Measurements from ENCODE around the gene PERM1. TPM values are rescaled to one million over a fixed set of nuclear protein-coding genes. Genes with fewer than 3 reads are reported as not detected.
A peak's percentile ranks its signal among the peaks of the same experiment; 100 is the strongest.

PERM1 gene
- total RNA-seq, 4 donors from 2014 or later: 0.22 TPM; not detected in 3

DNA sequence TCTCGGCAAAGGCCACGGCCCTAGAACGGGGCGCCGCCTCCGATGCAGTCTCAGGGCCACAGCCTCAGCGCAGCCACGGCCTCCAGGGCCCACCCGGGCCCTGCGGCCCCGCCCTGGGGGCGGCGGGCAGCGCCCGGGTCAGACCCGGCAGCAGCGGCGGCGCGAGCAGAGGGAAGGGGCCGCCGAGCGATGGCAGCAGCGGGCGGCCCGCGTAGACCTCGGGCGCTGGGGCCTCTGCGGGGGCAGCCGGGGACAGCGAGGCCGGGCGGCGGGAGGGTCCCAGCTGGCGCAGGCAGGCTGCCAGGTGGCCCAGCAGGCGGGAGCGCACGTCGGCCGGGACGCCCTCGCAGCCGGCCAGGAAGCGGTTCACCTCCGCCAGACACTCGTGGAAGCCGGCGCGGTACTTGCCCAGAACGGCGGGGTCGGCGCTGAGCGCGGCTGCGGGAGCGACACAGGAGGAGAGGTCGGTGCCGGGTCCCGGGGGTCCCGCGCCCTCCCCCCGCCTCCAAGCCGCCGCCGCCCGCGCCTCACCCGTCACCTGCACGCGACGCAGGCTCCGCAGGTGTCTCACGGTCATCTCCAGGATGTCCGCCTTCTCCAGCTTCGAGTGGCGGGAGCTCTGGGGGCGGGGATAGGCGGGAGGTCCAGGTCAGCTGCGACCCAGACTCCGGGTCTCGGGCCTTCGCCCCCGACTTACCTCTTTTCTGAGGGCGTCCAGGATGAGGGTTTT, 17.3 kb upstream of the PERM1 start:
- intact Hi-C loops (cut with DNase I): no loop called here
- Histone ChIP-seq H3K4me3 (replicated peaks in 1 of 3) (peak overlapping the region in 1 of 3 donors; percentile 73), H3K36me3 (no peaks in the 10 kb centered on the region), H3K27ac (peak overlapping the region; percentile 36 to 94 (median 75)), H3K27me3 (no peaks in the 10 kb centered on the region), H3K4me1 (peaks cover 18 to 31% of the 10 kb centered on the region in 2 donors), H3K9me3 (no peaks in the 10 kb centered on the region)
- TF ChIP-seq POLR2A (IDR thresholded peaks at IDR 0.05): no peak
- TF ChIP-seq, protein P1, sequence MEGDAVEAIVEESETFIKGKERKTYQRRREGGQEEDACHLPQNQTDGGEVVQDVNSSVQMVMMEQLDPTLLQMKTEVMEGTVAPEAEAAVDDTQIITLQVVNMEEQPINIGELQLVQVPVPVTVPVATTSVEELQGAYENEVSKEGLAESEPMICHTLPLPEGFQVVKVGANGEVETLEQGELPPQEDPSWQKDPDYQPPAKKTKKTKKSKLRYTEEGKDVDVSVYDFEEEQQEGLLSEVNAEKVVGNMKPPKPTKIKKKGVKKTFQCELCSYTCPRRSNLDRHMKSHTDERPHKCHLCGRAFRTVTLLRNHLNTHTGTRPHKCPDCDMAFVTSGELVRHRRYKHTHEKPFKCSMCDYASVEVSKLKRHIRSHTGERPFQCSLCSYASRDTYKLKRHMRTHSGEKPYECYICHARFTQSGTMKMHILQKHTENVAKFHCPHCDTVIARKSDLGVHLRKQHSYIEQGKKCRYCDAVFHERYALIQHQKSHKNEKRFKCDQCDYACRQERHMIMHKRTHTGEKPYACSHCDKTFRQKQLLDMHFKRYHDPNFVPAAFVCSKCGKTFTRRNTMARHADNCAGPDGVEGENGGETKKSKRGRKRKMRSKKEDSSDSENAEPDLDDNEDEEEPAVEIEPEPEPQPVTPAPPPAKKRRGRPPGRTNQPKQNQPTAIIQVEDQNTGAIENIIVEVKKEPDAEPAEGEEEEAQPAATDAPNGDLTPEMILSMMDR (IDR thresholded peaks at IDR 0.05): peak in 1 of 6 experiments; percentile 9
- no CpG with 5 or more reads among the region's 86 CpGs for WGBS, 2 donors
- DNase-seq: peak in 1 of 2 donors; percentile 30

DNA sequence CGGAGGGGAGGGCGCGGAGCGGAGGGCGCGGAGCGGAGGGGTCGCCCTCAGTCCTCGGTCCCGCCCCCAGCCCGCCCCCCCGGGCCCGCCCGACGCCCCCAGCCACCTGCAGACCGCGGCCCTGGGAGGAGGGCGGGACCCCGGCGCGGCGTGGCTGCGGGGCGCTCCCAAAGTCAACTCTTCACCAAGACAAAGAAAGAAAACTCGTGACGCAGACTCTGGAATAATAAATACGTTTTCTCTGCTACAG, 16.8 kb upstream of the PERM1 start:
- WGBS, 2 donors: 6% methylated on average over 10 of the region's 27 CpGs; no CpG with 5 or more reads in 1 of the 2 donors
- Histone ChIP-seq H3K27me3 (no peaks in the 10 kb centered on the region), H3K27ac (peak overlapping the region in 1 of 3 donors; percentile 75), H3K36me3 (no peaks in the 10 kb centered on the region), H3K9me3 (no peaks in the 10 kb centered on the region), H3K4me1 (peaks cover 18 to 28% of the 10 kb centered on the region in 2 donors), H3K4me3 (replicated peaks in 1 of 3) (peak overlapping the region in 1 of 3 donors; percentile 73)
- no peak for TF ChIP-seq POLR2A (IDR thresholded peaks at IDR 0.05)
- TF ChIP-seq, protein P1 (IDR thresholded peaks at IDR 0.05): no peak
- DNase-seq: no peak
- intact Hi-C loops (cut with DNase I): no loop called here

DNA sequence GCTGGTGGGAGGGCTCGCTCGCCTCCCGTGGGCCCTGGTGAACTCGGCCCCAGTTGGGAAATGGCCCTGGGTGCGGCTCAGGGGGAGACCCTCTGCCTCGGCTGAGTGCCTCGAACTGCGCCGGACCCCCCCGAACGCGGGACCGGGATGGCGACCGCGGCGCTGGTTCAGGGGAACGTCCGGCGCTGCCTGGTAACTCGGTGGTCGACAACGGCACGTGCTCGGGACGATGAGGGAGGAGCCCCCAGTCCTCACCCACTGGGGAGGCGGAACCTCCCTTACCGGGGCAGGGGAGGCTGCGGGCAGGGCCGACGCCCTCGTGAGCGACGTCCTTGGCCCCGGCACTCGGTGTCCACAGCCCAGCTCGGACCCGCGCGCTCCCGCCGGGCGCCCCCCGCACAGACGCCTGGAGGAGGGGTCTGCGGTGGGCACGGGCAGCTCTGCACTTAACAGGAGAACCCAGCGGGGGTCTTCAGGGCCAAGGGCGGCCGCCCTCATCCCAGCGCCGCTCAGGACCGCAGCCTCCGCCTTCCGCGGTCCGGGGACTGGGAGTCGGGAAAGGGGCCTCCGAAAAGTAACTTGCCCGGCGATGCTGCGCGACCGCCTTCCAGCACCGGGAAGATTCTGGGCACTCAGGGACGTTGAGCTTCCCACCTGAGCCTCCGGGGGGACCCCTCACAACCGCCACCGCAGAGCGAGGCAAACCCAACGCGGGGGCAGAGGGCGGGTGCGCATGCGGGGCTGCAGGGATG, 16.3 kb upstream of the PERM1 start:
- intact Hi-C loops (cut with DNase I): no loop called here
- WGBS, 2 donors: 30% methylated on average over 19 of the region's 75 CpGs; no CpG with 5 or more reads in 1 of the 2 donors
- Histone ChIP-seq H3K9me3 (no peaks in the 10 kb centered on the region), H3K4me1 (peaks cover 18 to 28% of the 10 kb centered on the region in 2 donors), H3K36me3 (no peaks in the 10 kb centered on the region), H3K27me3 (no peaks in the 10 kb centered on the region), H3K4me3 (replicated peaks in 1 of 3) (peak overlapping the region in 1 of 3 donors; percentile 73), H3K27ac (peak overlapping the region in 1 of 3 donors; percentile 75)
- no peak for DNase-seq
- TF ChIP-seq, protein P1 (IDR thresholded peaks at IDR 0.05): no peak
- no peak for TF ChIP-seq POLR2A (IDR thresholded peaks at IDR 0.05)

DNA sequence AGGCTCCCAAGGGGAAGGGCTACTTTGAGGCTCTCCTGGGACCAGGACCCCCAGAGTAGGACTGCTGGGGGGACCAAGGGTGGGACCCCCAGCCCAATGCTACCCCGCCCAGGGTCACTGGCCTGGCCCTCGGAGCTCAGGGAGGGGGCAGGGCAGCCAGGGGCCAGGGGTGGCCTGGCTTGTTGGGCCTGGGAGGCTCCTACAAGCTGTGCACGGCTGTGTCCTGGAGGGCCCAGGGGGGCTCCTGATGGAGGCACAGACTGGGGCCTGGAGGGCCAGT, 15.8 kb upstream of the PERM1 start:
- WGBS, 2 donors: 57% methylated on average over 2 of the region's 3 CpGs; no CpG with 5 or more reads in 1 of the 2 donors
- DNase-seq: no peak
- H3K9me3 ChIP-seq: no peaks in the 10 kb centered on the region
- TF ChIP-seq, protein P1 (IDR thresholded peaks at IDR 0.05): no peak
- no peak for TF ChIP-seq POLR2A (IDR thresholded peaks at IDR 0.05)
- H3K4me1 ChIP-seq: peaks cover 18 to 28% of the 10 kb centered on the region in 2 donors
- no peak overlapping the region for H3K4me3 ChIP-seq (replicated peaks in 1 of 3)
- H3K36me3 ChIP-seq: no peaks in the 10 kb centered on the region
- H3K27ac ChIP-seq: no peak overlapping the region
- H3K27me3 ChIP-seq: no peaks in the 10 kb centered on the region
- intact Hi-C loops (cut with DNase I): no loop called here

Measured in thyroid gland (tissue), 4 donors.